Right kidney (tissue), 9 donors: ENCODE measurements around the gene XRCC1.

Experiments used
- DNase-seq: peaks from one replicate; pipeline ENCODE4 v3.0.0-alpha.2; 2016
- long read RNA-seq, 8 donors: transcript quantifications; one replicate each; lab custom pipeline, GENCODE V29; 2026

Gene XRCC1, protein sequence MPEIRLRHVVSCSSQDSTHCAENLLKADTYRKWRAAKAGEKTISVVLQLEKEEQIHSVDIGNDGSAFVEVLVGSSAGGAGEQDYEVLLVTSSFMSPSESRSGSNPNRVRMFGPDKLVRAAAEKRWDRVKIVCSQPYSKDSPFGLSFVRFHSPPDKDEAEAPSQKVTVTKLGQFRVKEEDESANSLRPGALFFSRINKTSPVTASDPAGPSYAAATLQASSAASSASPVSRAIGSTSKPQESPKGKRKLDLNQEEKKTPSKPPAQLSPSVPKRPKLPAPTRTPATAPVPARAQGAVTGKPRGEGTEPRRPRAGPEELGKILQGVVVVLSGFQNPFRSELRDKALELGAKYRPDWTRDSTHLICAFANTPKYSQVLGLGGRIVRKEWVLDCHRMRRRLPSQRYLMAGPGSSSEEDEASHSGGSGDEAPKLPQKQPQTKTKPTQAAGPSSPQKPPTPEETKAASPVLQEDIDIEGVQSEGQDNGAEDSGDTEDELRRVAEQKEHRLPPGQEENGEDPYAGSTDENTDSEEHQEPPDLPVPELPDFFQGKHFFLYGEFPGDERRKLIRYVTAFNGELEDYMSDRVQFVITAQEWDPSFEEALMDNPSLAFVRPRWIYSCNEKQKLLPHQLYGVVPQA
- long read RNA-seq, donor 1, partial matches to known transcripts = 15 of 20 reads
- long read RNA-seq, donor 1, other reads (novel, unspliced or antisense) = 0 of 20 reads
- long read RNA-seq, donor 2 = 0 reads
- long read RNA-seq, donor 3, partial matches to known transcripts = 0 of 1 reads
- long read RNA-seq, donor 3, other reads (novel, unspliced or antisense) = 0 of 1 reads
- long read RNA-seq, donor 4, partial matches to known transcripts = 7 of 12 reads
- long read RNA-seq, donor 4, other reads (novel, unspliced or antisense) = 0 of 12 reads
- long read RNA-seq, donor 5, transcript XRCC1-201 (17 exons, 2,802 nt) = major isoform, 14 of 20 reads
- long read RNA-seq, donor 5, partial matches to known transcripts = 6 of 20 reads
- long read RNA-seq, donor 5, other reads (novel, unspliced or antisense) = 0 of 20 reads
- long read RNA-seq, donor 6, partial matches to known transcripts = 5 of 8 reads
- long read RNA-seq, donor 6, other reads (novel, unspliced or antisense) = 0 of 8 reads
- long read RNA-seq, donor 7 = 0 reads
- long read RNA-seq, donor 8, partial matches to known transcripts = 13 of 16 reads
- long read RNA-seq, donor 8, other reads (novel, unspliced or antisense) = 0 of 16 reads

DNA sequence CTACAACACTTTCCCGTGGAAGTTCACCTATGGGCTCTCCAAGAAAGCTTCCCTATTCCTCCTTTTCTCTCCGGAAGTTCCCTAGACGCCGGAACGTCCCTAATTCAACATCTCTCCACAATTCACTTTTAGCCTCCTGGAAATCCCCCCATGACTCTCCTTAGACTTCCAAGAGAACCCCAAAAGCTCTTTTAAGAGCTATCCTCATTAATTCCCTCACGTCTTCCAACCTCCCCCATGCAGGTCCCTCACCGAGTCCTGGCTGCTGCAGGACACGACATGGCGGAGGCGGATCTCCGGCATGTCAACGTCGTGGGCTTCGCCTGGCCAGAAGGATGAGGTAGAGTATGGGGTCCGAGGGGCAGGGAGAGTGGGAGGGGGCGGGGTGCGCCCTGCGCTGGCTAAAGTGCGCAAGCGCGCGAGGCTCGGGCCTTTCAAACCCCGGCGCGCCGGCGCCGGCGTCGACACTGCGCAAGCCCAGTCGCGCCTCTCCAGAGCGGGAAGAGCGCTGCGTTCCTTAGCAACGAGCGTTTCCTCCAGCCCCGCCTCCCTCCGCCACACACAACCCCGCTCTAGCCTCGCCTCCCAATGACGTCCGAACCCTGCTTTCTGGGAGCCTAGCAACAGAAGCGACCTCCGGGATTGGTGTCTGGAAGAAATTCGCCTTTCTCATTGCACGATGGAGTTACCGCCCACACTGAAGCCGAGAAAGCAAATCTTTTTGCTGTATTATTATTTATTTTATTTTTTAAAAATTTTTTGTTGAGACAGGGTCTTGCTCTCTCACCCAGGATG, at the start of gene XRCC1, which contains the start of gene PINLYP:
XRCC1 (minus strand) TSS at position 372 of the 795 bp plus-strand sequence; CDS start at position 303, 69 bp downstream.
PINLYP (plus strand) TSS at position 646 of the 795 bp plus-strand sequence. CDS start 1,391 bp downstream, outside the sequence.
- DNase-seq = peak; percentile 86

DNA sequence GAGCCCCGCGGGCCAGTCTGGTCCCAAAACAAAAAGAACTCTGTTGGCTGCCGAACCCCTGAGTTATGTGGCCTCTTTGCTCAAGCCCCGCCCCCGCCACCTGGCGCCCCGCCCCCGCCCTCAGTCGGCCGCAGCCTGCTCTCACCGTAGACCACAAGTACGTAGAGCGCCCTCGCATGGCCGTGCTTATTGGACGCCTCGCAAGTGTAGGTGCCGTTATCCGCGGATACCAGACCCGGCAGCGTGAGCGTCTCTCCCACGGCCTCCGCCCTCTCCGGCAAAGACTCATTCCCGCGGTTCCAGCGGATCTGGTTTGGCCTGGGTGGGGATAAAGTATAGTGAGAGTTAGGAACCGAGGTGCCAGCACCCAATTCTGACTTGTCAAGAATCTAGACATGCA, 49.6 kb upstream of the XRCC1 start:
- no peak for DNase-seq

DNA sequence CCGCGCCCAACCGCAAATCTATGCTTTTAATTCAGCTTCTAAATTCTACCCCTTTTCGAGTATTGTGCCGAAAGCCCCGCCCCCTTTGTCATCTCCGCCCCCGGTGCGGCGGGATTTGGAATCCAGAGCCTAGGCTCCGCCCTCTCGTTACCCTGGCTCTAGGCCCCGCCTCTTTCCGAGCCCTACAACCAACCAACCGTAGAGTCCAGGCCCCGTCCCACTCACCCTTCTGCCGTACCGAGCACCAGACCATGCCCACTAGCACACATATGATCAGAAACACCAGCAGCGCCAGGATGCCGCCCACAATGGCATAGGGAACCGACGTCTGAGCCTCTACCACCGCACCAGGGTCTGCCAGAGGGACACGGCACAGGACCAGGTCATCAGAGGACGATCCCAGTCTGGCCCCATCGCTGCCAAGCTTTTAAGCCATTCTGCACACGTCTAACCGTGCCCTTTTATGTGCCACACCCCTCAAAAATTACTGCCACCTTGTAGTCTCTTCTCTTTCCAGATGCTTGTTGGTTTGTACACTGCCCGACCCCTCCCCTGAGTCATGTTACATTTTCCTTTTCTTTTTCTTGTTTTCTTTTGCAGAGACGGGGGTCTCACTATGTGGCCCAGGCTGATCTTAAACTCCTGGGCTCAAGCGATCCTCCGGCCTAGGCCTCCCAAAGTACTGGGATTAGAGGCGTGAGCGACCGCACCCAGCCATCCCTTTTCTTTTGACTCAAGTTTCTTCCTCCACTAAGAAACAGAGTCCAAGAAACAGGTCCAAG, 48.8 kb upstream of the XRCC1 start:
- no peak for DNase-seq

DNA sequence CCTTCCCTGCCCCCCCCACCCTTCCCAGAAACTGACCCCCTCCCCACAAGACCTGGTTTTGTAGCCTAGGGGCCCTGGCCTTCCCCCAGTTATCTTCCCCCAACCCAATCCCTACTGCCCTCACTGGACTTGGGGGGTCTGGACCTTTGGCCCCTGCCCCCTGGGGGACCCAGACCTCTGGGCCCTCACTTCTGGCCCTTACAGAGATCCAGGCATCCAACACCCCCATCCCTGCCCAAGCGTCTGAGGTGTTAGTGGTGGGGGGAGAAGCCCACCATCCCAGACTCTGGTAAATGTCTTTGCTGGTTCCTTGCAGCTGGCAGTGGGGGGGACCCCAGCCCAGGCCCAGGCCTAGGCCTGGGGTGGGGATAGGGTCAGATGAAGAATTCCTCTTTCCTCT, 47.6 kb upstream of the XRCC1 start:
- DNase-seq = no peak

DNA sequence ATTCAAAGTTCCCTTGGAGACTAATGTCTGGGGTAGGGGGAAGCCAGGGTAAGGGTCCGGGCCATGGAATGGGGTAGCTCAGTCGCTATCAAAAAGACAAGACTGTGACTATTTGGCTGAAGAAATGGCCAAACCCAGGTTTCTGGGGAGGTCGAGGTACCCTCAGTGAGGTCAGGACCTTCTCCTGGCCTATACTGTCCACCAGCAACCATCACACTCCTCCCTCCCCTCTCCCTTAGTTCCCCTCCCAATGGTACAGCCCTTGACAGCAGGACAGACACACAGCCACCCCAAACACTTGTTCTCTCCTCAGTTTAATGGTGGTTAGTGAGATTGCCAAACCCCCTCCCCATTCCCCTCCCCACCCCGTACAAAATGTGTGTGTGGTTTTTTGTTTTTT, 46.7 kb upstream of the XRCC1 start:
- DNase-seq = no peak

DNA sequence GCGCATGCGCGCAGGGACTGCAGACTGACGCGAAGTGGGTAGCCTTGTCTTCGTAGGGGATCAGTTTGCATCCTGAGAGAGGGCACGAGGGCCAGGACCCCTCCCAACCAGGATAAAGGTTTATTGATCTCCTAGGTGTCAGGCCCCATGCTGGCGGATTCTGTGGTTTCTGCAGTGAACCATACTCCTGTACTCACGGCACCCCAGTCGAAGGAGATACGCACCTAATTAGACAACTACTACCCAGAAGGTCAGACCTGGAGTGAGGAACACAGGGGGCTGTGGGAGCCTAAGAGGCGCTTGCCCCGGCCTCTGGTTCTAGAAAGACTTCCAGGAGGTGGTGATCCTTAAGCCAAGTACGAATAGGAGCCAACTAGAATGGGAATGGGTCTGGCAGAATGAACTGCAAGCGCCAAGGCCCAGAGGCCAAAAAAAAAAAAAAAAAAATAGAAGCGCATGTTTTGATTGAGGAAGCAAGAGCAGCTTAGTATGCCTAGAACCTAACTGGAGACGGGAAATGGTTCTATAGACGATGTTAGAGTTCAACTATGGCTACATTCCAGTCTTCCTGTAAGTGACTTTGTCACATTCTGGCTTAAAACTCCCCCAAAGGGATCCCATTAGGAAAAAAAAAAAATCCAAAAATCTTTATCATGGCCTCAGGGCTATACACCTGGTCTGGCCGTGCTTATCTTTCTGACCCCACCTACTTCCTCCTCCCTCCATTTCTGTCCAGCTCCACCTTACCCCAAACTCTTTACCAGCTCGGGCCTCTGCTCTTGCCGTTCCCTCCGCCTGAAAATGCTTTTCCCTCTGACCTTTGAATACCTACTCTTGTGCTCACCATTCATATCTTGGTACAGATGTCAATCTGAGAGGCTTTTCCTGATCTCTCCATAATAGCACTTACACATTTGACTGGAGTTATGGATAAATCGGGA, 45.0 kb upstream of the XRCC1 start:
- DNase-seq = no peak

DNA sequence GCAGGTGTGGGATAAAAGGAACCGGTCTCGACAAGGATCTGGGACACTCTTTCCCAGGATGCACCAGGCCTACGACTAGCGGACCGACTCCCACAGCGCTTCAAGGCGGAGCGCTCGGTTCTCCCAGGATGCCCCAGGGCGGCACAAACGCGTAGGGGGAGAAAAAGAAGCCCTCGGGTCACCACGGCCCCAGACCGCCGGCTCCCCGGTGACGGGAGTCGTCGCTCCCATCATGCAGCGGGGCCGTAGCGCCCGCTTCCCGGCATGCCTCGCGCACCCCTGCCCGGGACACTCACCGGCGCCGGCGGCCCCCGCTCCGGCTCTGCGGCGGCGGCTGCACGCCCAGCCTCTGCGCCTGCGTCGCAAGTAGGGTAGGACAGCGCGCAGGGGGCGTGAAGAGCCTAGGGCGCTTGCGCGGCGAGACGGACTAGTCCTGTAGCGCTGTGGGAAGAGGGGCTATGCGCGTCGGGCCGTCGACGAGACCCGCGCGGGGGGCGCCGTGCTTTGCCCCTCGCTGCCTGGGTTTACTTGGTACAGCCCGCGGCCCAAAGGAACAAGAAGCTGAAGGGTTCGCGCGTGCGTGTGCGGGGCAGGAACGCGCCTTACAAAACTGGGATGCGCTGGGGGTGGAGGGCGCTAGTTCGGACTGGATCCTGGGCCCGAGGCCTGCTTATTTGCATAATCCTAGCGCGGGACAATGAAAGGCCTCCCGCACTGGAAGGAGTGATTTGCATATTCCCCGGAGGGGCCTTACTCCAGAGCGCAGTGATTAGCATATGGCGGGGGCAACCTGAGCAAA, 44.1 kb upstream of the XRCC1 start, which contains the start of gene ZNF428:
ZNF428 (minus strand) TSS at position 368 of the 799 bp plus-strand sequence. CDS start 5,325 bp downstream, outside the sequence.
- DNase-seq = peak; percentile 98

DNA sequence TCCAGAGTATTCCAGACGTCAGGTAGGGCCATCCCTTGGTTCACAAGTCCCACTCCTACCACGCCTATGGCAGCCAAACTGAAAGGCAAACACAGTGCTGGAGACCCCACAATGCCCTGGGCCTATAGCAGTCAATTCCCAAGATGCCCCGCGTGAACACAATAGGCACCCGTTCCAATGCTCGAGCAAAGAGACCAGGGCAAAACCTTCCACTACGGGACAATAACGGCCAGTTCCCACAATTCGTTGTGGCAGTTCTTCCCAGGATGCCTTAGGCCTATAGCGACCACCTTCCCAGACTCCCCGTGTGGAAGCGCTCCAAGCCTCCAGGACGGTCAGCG, 43.6 kb upstream of the XRCC1 start:
- DNase-seq = no peak

DNA sequence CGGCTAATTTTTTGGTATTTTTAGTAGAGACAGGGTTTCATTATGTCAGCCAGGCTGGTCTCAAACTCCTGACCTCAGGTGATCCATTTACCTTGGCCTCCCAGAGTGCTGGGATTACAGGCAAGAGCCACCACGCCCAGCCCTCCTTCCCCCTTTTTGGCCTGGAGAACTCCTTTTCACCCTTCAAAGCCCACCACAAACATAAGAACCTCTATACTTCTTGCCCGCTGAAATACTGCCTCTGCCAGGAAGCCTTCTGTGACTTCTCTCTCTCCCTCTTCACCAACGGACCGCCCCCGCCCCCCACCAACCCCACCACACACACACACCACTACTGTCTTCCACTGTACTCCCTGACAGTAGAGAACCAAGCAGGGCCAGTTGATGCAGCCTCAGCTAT, 41.6 kb upstream of the XRCC1 start:
- no peak for DNase-seq

DNA sequence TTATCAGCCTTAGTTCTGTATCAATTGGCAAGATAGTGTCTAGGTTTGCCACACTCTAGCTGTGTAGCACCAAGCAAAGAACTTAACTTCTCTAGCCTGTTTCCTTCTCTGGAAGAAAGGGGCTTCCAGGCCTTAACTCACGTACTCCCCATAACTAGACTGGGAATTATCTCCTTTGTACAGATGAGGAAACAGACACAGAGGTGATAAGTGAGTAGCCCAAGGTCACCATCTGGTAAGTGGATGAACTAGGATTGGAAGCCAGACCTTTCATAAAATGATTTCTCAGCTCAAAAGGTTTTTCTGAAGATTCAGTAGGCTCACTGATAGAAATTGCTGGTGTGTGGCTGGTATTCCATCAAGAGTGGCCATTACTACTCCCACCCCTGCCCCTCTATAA, 41.0 kb upstream of the XRCC1 start:
- no peak for DNase-seq

DNA sequence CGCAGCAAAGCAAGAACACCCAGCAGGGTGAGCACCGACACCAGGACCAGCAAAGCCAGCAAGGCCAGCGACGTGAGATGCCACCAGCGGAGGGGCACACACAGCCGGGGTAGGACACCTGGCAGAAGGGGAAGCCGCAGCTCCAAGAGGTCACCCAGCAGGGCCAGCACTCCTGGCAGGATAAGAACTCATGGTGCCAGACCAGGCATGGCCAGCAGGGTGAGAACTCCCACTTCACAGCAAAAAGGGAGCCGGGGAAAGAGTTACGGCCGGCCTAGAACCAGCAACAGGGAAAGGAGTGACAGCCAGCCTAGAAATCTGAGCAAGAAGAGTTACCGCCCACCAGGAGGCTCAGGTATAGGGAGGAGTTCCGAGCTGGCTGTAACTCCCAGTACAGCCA, 37.0 kb upstream of the XRCC1 start:
- DNase-seq = no peak

DNA sequence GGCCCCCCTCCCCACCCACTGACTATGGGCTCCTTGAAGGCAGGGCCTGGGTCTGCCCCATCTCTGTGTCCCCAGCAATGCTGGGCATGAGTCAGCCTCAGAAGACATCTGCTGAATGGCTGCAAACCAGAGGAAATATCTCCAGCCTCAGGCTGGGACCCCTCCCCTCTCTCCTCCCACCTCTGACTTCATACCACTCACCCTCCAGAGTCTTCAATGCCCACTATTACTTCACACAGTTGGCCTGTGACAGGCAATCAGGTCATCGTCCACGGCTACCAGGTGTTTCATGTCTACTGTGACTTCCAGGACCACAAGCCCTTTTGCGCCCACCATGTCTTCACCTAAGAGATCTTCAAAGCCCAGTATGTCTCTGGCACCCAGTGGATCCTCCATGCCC, 36.5 kb upstream of the XRCC1 start, which contains the start of gene SRRM5:
SRRM5 (plus strand) TSS at position 301 of the 400 bp plus-strand sequence; CDS start at position 335, 34 bp downstream.
- DNase-seq = no peak

DNA sequence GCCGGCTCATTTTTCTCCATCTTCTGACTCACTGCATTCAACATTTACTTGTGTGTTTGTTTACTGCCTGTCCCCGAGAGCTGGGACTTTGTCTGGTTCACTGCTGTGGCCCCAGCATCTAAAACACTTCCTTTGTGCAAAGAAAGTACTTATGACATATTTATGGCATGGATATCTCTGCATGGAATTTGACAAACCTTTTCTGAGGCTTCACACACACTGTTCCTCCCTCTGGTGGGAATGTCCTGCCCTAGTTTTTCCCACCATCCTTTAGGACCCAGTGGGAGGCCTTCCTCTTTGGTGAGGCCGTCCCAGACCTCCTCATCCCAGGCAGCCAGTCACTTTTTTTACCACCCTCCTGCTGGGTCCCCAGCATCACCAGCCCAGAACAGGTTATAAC, 35.2 kb upstream of the XRCC1 start:
- no peak for DNase-seq

DNA sequence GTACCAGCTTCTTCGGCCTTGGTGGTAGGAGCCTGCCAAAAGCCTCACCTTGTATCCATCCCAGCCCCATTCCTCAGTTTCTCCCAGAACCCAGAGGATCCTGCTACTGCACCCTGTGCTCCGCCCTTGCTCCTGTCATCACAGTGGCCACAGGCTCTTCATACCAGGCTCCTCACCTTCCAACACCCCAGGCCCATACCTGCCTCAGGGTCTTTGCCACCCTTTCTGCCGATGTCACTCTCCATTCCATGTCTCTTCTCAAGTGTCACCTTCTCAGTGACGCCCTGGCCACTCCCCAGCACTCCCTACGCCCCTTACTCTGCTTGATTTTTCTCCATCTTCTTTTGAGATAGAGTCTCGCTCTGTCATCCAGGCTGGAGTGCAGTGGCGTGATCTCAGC, 34.5 kb upstream of the XRCC1 start:
- DNase-seq = no peak

DNA sequence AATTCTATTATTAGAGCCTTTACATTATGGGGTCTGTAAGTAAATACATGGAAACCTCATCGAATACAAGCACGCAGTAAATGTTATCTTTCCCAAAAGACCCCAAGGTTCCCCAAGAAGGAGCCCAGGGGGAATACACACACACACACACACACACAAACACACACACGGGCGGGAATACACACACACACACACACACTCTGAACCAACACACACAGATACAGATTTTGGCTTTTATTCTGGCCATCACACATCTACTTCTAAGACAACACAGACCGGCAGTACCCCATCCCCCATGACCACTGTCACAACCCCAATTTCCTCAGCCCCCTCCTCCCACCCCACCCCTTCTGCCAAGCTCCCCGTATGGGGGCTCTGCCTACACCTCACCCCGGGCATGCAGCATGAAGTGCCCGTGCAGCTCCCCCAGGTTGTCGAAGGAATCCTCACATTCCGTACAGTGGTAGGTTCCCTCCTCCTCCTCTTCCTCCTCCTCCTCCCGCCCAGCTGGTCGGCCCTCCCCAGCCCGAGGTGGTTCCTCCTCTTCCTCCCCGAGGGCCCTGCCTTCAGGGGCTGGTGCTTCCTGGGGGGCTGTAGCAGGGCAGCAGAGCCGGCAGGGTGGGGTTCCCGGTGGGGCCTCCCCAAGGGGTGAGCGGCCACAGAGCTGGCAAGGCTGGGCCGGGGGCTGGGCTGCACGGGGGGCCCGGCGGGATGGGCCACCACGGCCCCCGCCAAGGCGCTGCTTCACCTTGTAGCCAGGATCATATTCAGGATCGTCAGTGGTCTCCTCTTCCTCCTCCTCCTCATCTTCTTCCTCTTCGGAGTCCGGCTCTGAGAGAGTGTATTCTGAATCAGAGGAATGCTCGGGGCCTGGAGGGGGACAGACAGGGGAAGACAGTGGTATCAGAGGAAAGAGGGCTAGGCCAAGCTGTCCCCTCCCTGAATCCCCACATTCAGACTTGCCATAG, 32.2 kb upstream of the XRCC1 start:
- DNase-seq = no peak

DNA sequence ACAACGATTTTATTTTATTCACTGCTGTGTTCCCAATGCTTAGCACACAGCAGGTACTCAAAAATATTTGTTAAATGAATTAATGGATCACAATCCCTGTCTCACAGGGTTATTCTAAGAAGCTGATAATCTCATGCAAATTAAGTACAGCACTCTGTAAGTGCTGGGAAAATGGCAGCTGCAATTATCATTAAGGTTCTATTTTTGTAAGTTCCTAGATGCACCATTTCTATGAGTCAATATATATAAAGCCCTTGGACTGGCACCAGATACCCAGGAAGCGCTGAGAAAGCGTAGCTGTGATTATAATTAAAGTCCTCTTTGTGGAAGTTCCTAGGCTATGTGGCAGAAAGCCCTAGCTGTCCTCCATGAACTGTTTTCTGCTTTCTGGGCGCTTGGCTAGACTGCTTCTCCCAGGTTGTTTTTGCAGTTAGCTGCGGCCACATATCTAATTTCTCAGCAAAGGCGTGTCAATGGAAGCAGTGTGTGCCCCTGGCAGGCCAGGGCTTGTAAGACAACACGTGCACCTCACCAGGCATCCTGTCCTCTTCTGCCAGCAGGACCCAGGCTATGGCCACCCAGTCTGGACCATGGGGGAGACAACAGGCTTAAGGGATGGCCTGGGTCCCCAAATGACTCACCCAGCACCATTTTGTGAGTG, 31.4 kb upstream of the XRCC1 start:
- no peak for DNase-seq
